Choroid plexus epithelial cell (primary cell): Measurements from ENCODE around the gene C1orf116.

ENCODE experiments used
- DNase-seq: peaks from one replicate; pipeline ENCODE4 v3.0.0-alpha.2; 2010; ENCODE audit warnings: low read depth
- H3K4me3 ChIP-seq: 2 replicates; pipeline ENCODE4 v1.5.1; 2011; ENCODE audit warnings: low read depth, mild to moderate bottlenecking, control low read depth, low read length, moderate library complexity
- TF ChIP-seq, protein P1 (sequence below): conservative IDR thresholded peaks from 2 replicates; pipeline ENCODE4 v1.5.1; 2011; ENCODE audit warnings: low read depth, mild to moderate bottlenecking, control low read depth, inconsistent platforms, low read length, moderate library complexity

Gene C1orf116

GRCh38 chr1:207025146-207025880 is 7.2 kb downstream of the C1orf116 start:
- TF ChIP-seq, protein P1, sequence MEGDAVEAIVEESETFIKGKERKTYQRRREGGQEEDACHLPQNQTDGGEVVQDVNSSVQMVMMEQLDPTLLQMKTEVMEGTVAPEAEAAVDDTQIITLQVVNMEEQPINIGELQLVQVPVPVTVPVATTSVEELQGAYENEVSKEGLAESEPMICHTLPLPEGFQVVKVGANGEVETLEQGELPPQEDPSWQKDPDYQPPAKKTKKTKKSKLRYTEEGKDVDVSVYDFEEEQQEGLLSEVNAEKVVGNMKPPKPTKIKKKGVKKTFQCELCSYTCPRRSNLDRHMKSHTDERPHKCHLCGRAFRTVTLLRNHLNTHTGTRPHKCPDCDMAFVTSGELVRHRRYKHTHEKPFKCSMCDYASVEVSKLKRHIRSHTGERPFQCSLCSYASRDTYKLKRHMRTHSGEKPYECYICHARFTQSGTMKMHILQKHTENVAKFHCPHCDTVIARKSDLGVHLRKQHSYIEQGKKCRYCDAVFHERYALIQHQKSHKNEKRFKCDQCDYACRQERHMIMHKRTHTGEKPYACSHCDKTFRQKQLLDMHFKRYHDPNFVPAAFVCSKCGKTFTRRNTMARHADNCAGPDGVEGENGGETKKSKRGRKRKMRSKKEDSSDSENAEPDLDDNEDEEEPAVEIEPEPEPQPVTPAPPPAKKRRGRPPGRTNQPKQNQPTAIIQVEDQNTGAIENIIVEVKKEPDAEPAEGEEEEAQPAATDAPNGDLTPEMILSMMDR: no peak
- H3K4me3 ChIP-seq: no peak overlapping the region
- peak; percentile 39 for DNase-seq

GRCh38 chr1:207024202-207025145 is 8.1 kb downstream of the C1orf116 start:
- TF ChIP-seq, protein P1: no peak
- H3K4me3 ChIP-seq: no peak overlapping the region
- no peak for DNase-seq

DNA sequence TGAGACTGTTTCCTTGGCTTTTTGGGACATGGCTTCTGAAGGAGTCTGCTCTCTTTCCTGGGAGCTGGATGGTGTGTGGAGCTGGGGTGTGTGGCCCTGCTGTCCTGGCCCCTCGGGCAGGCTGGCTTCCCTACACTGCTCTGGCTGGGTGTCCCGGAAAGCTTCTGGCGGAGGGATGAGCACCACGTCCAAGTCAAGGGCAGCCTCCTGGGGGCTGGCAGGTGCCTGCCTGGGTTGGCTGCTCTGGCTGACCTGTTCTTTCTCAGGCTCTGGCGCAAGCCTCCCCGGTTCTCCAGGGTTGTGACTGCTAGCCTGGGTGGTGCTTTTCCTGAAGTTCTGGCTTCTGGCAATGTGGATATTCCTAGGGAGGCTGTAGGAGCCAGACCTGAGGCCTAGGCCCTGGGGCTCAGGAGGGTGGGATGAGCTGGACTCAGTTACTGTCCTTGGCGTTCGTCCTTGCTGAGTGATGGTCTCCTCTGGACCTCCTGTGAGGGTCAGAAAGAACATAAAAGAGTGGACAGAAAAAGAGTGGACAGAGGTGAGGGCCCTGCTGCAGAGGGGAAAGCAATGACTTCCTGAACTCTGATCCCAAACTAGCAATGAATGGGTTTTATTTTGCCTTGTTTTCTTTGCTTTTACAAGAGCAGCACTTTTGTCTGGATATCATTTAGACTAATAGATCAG is 9.4 kb downstream of the C1orf116 start:
- TF ChIP-seq, protein P1: no peak
- no peak overlapping the region for H3K4me3 ChIP-seq
- no peak for DNase-seq

- H3K4me3 ChIP-seq: no peak overlapping the region
- TF ChIP-seq, protein P1: no peak
- no peak for DNase-seq
These were observed 10.5 kb downstream of the C1orf116 start for GRCh38 chr1:207021876-207022596.

DNA sequence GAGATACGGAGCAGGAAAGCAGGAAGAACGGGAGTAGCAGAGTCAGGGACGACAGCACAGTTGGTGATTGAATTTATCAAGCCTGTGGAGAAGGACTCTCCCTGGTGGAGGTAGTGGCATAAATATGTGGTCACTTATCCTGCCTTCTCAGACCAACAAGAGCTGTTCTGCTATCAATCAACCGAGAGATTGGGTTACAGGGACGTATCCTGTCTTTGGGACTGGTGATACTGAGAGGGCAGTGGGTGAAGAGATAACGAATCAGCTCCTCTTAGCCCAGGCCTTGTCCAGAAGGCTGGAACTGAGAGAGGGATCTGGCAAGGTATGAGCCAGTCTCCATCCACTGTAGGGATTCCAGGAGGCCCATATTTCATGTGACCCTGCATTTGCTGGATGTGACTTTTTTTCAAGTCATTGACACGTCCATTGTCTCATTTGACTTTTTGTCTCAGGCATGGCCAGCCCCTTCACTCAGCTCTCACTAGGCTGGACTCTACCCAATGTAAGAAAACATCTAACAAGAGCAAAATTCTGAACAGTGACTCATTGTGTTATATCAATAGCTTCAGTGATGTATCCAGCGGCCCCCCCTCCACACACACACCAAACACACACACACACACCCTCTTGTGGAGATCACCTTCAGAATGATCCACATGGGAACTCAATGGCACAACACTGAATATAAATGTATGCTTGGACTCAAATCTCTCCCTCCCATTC is 11.3 kb downstream of the C1orf116 start:
- no peak for DNase-seq
- H3K4me3 ChIP-seq: no peak overlapping the region
- TF ChIP-seq, protein P1: no peak

DNA sequence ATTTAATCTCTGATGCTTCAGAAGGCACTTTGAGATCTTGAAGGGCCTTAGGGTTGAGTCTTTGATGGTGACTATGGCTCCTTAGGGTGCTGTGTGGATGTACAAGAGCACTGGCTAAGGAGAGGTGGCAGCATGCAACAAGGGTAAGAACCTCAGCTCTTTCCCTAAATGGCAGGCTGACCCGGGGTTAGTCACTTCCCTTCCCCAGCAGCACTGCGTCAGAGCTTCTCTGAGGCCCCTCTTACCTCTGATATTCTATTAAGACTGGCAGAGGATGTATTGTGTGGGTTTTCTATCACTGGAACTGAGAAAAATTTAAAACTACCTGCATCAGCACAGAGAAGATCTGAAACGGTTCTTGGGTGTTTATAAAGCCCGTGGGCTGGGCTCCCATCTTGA is 11.8 kb downstream of the C1orf116 start:
- no peak for DNase-seq
- TF ChIP-seq, protein P1: no peak
- no peak overlapping the region for H3K4me3 ChIP-seq
